ENCODE measurements around the gene TMED5.
"Not testable (repeated sequence)": the region's sequence is repeated elsewhere in the genome, so short reads cannot be mapped to it uniquely, and the experiment has no call there.

The TMED5 gene

GRCh38 chr1:93180723-93181613 is 755 bp upstream of the TMED5 start, which contains the start of gene CCDC18:
Gene CCDC18, plus strand, starts transcription at chr1:93180724. Its CDS starts 2,638 bp downstream, at chr1:93183362.
- H3K4me3 ChIP-seq (ENCODE audit: insufficient read depth in 1 of 2, low read depth in 1 of 2, low read length in 2 of 2), result peak within 1 kb of the TSS; percentile 94 to 99
- H3K4me1 ChIP-seq (ENCODE audit: control insufficient read depth, insufficient read depth, low read depth, low read length), result peaks cover 2% of the 10 kb centered on the region
- peak within 1 kb of the TSS; percentile 100 for H3K9ac ChIP-seq (ENCODE audit: low read length)
- H3K23ac ChIP-seq (ENCODE audit: low read length in 2 of 2), result peak within 1 kb of the TSS in 1 of 2 experiments; percentile 90
- peak within 1 kb of the TSS; percentile 66 for H2BK120ac ChIP-seq (ENCODE audit: low read depth, low read length)
- WGBS, result 5% methylated on average over 28 of the region's 43 CpGs
- peak within 1 kb of the TSS; percentile 89 to 98 for H3K4ac ChIP-seq (ENCODE audit: low read depth in 1 of 2, low read length in 2 of 2)
- peak within 1 kb of the TSS in 1 of 2 experiments; percentile 100 for H3K14ac ChIP-seq (ENCODE audit: low read length in 2 of 2)
- peak within 1 kb of the TSS; percentile 66 for H4K8ac ChIP-seq (ENCODE audit: low read length)
- no peaks in the 10 kb centered on the region for H3K27me3 ChIP-seq (ENCODE audit: control insufficient read depth in 1 of 2, insufficient read depth in 1 of 2, low read length in 2 of 2)
- H3K79me1 ChIP-seq (replicated peaks; ENCODE audit: low read length, poor library complexity, severe bottlenecking), result no peaks in the 10 kb centered on the region
- peak within 1 kb of the TSS; percentile 94 for H3K27ac ChIP-seq (ENCODE audit: low read length, poor library complexity, severe bottlenecking)
- peak within 1 kb of the TSS; percentile 82 for H2BK15ac ChIP-seq (ENCODE audit: low read depth, poor library complexity, severe bottlenecking)
- peak; percentile 77 for DNase-seq
- no peaks in the 10 kb centered on the region for H3K9me3 ChIP-seq (ENCODE audit: control insufficient read depth, low read length)
- peak within 1 kb of the TSS; percentile 89 to 95 for H3K18ac ChIP-seq (ENCODE audit: low read depth in 1 of 2, low read length in 2 of 2)
- peaks cover 2 to 9% of the 10 kb centered on the region in 2 experiments for H3K36me3 ChIP-seq (ENCODE audit: control insufficient read depth in 1 of 2, insufficient read depth in 2 of 2, low read depth in 1 of 2, low read length in 2 of 2)
- H2AFZ ChIP-seq (ENCODE audit: low read depth, low read length), result peak within 1 kb of the TSS; percentile 99
- peak within 1 kb of the TSS in 1 of 2 experiments; percentile 92 for H2BK12ac ChIP-seq (ENCODE audit: low read length in 2 of 2)
- peak within 1 kb of the TSS; percentile 82 for H3K4me2 ChIP-seq (ENCODE audit: low read length, poor library complexity, severe bottlenecking)
- H2AK5ac ChIP-seq (ENCODE audit: low read length, severe bottlenecking), result no peak within 1 kb of the TSS
- peak within 1 kb of the TSS; percentile 48 for H2BK5ac ChIP-seq (ENCODE audit: low read depth, low read length, poor library complexity, severe bottlenecking)
- H4K91ac ChIP-seq (ENCODE audit: low read length), result peak within 1 kb of the TSS; percentile 74

DNA sequence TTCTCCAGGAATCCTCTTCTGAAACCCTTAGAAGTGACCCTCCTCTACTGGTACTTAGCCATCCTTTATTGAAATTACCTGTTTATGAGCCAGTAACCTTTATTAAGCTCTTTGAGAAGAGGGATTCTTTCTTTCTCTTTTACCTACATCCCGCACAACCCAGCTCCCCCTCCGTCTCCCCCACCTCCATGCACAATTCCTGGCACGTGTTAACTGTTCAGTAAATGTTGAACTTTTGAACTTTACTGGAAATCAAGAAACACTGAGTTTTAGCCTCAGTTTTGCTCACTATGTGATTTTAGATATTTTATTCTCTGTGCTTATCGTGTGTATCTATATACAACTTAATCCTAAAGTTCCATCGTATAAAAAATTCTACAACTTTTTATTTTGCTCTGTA is 1.8 kb downstream of the TMED5 start:
- Histone ChIP-seq H3K18ac (ENCODE audit: low read depth in 1 of 2, low read length in 2 of 2) (no peak overlapping the region), H2AK5ac (ENCODE audit: low read length, severe bottlenecking) (no peak overlapping the region), H3K79me1 (replicated peaks; ENCODE audit: low read length, poor library complexity, severe bottlenecking) (no peaks in the 10 kb centered on the region), H2AFZ (ENCODE audit: low read depth, low read length) (no peak overlapping the region), H3K14ac (ENCODE audit: low read length in 2 of 2) (no peak overlapping the region), H2BK15ac (ENCODE audit: low read depth, poor library complexity, severe bottlenecking) (no peak overlapping the region), H3K4me3 (ENCODE audit: insufficient read depth in 1 of 2, low read depth in 1 of 2, low read length in 2 of 2) (peak overlapping the region in 1 of 2 experiments; percentile 99), H3K4me2 (ENCODE audit: low read length, poor library complexity, severe bottlenecking) (peak overlapping the region; percentile 84), H3K27ac (ENCODE audit: low read length, poor library complexity, severe bottlenecking) (no peak overlapping the region), H2BK12ac (ENCODE audit: low read length in 2 of 2) (no peak overlapping the region), H4K91ac (ENCODE audit: low read length) (no peak overlapping the region), H3K4ac (ENCODE audit: low read depth in 1 of 2, low read length in 2 of 2) (no peak overlapping the region), H3K36me3 (ENCODE audit: control insufficient read depth in 1 of 2, insufficient read depth in 2 of 2, low read depth in 1 of 2, low read length in 2 of 2) (peaks cover 2 to 19% of the 10 kb centered on the region in 2 experiments), H2BK120ac (ENCODE audit: low read depth, low read length) (no peak overlapping the region), H2BK5ac (ENCODE audit: low read depth, low read length, poor library complexity, severe bottlenecking) (no peak overlapping the region), H3K27me3 (ENCODE audit: control insufficient read depth in 1 of 2, insufficient read depth in 1 of 2, low read length in 2 of 2) (no peaks in the 10 kb centered on the region), H4K8ac (ENCODE audit: low read length) (no peak overlapping the region), H3K23ac (ENCODE audit: low read length in 2 of 2) (no peak overlapping the region), H3K9me3 (ENCODE audit: control insufficient read depth, low read length) (no peaks in the 10 kb centered on the region), H3K9ac (ENCODE audit: low read length) (peak overlapping the region; percentile 100), H3K4me1 (ENCODE audit: control insufficient read depth, insufficient read depth, low read depth, low read length) (peaks cover 2% of the 10 kb centered on the region)
- WGBS, result 62% methylated on average over 3 of the region's 5 CpGs
- no peak for DNase-seq

DNA sequence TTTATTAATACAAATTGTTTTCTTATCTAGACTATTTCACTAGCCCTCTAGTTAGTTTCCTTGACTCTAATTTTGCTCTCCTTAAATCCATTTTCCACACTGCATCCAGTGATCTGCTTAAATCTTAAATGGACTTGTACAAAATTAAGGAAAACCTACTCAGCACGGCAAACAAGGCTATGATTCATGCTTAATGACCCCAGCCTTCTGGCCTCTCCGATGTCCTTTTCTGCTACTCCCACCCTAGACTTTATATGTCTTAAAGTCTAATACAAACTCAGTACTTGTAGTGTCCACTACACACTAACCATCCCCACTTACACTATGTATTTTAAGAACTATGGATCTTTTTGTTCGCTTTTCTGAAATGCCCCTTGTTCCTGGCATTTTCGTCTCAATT is 2.2 kb downstream of the TMED5 start:
- no peak overlapping the region for H2BK15ac ChIP-seq (ENCODE audit: low read depth, poor library complexity, severe bottlenecking)
- H2AK5ac ChIP-seq (ENCODE audit: low read length, severe bottlenecking), result no peak overlapping the region
- WGBS, result 40% methylated on average over 4 of the region's 4 CpGs
- H2BK120ac ChIP-seq (ENCODE audit: low read depth, low read length), result no peak overlapping the region
- no peak overlapping the region for H4K8ac ChIP-seq (ENCODE audit: low read length)
- no peaks in the 10 kb centered on the region for H3K79me1 ChIP-seq (replicated peaks; ENCODE audit: low read length, poor library complexity, severe bottlenecking)
- H3K36me3 ChIP-seq (ENCODE audit: control insufficient read depth in 1 of 2, insufficient read depth in 2 of 2, low read depth in 1 of 2, low read length in 2 of 2), result peaks cover 2 to 19% of the 10 kb centered on the region in 2 experiments
- H3K9ac ChIP-seq (ENCODE audit: low read length), result peak overlapping the region; percentile 100
- H2AFZ ChIP-seq (ENCODE audit: low read depth, low read length), result no peak overlapping the region
- no peak overlapping the region for H2BK5ac ChIP-seq (ENCODE audit: low read depth, low read length, poor library complexity, severe bottlenecking)
- peak overlapping the region in 1 of 2 experiments; percentile 99 for H3K4me3 ChIP-seq (ENCODE audit: insufficient read depth in 1 of 2, low read depth in 1 of 2, low read length in 2 of 2)
- DNase-seq, result peak; percentile 55
- H3K4me1 ChIP-seq (ENCODE audit: control insufficient read depth, insufficient read depth, low read depth, low read length), result peaks cover 2% of the 10 kb centered on the region
- peak overlapping the region; percentile 84 for H3K4me2 ChIP-seq (ENCODE audit: low read length, poor library complexity, severe bottlenecking)
- no peak overlapping the region for H2BK12ac ChIP-seq (ENCODE audit: low read length in 2 of 2)
- H3K4ac ChIP-seq (ENCODE audit: low read depth in 1 of 2, low read length in 2 of 2), result no peak overlapping the region
- H4K91ac ChIP-seq (ENCODE audit: low read length), result no peak overlapping the region
- no peak overlapping the region for H3K14ac ChIP-seq (ENCODE audit: low read length in 2 of 2)
- H3K9me3 ChIP-seq (ENCODE audit: control insufficient read depth, low read length), result no peaks in the 10 kb centered on the region
- no peak overlapping the region for H3K18ac ChIP-seq (ENCODE audit: low read depth in 1 of 2, low read length in 2 of 2)
- no peak overlapping the region for H3K23ac ChIP-seq (ENCODE audit: low read length in 2 of 2)
- H3K27ac ChIP-seq (ENCODE audit: low read length, poor library complexity, severe bottlenecking), result no peak overlapping the region
- no peaks in the 10 kb centered on the region for H3K27me3 ChIP-seq (ENCODE audit: control insufficient read depth in 1 of 2, insufficient read depth in 1 of 2, low read length in 2 of 2)

- H4K91ac ChIP-seq (ENCODE audit: low read length); H3K4me3 ChIP-seq (ENCODE audit: insufficient read depth in 1 of 2, low read depth in 1 of 2, low read length in 2 of 2); H3K18ac ChIP-seq (ENCODE audit: low read depth in 1 of 2, low read length in 2 of 2); H3K4me1 ChIP-seq (ENCODE audit: control insufficient read depth, insufficient read depth, low read depth, low read length); H3K9me3 ChIP-seq (ENCODE audit: control insufficient read depth, low read length); H2AFZ ChIP-seq (ENCODE audit: low read depth, low read length); DNase-seq; H3K9ac ChIP-seq (ENCODE audit: low read length); H2BK5ac ChIP-seq (ENCODE audit: low read depth, low read length, poor library complexity, severe bottlenecking); H3K23ac ChIP-seq (ENCODE audit: low read length in 2 of 2); H2BK120ac ChIP-seq (ENCODE audit: low read depth, low read length); H2AK5ac ChIP-seq (ENCODE audit: low read length, severe bottlenecking); H2BK15ac ChIP-seq (ENCODE audit: low read depth, poor library complexity, severe bottlenecking); H3K14ac ChIP-seq (ENCODE audit: low read length in 2 of 2); H4K8ac ChIP-seq (ENCODE audit: low read length); H3K79me1 ChIP-seq (replicated peaks; ENCODE audit: low read length, poor library complexity, severe bottlenecking); H3K4me2 ChIP-seq (ENCODE audit: low read length, poor library complexity, severe bottlenecking); H2BK12ac ChIP-seq (ENCODE audit: low read length in 2 of 2); H3K27ac ChIP-seq (ENCODE audit: low read length, poor library complexity, severe bottlenecking); H3K4ac ChIP-seq (ENCODE audit: low read depth in 1 of 2, low read length in 2 of 2); H3K27me3 ChIP-seq (ENCODE audit: control insufficient read depth in 1 of 2, insufficient read depth in 1 of 2, low read length in 2 of 2): not testable (repeated sequence)
- H3K36me3 ChIP-seq (ENCODE audit: control insufficient read depth in 1 of 2, insufficient read depth in 2 of 2, low read depth in 1 of 2, low read length in 2 of 2), result peaks cover 11 to 24% of the 10 kb centered on the region in 2 experiments
- 100% methylated on average over 1 of the region's 3 CpGs for WGBS
These were observed 5.6 kb downstream of the TMED5 start for GRCh38 chr1:93174638-93175037.
